KBM-7 (cell line): Measurements from ENCODE around the gene ZNF438.

Source experiments
- DNase-seq: peaks from one replicate; pipeline ENCODE4 v3.0.0-alpha.2; 2015
- in situ Hi-C: fragments of 300-500 bp; cut with MboI; formaldehyde crosslinking; loops from 2 replicates; pipeline ENCODE4 v1.14.3; 2020; ENCODE audit warnings: low sequenced_read_pairs, low pct_unique_long_range_greater_than_20kb, mixed read lengths

ZNF438 gene

DNA sequence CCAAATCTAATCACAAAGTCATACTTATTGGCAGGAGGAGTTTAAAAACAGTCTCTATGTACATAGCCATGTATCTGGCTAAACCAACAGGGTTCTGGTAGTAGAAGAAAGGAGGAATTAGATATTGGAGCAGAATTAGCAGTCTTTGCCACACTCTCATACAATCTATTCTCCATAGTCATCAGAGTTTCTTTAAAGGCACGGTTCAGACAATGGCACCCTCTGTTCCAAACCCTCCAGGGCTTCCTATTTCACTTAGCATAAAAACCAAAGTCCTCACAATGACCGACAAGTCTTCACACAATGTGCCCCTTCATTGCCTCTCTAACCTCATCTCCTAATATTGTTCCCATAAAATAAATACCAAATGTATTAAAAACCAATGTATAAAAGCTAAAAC, 12.7 kb downstream of the ZNF438 start:
- DNase-seq: no peak
- in situ Hi-C loops: no loop called here

DNA sequence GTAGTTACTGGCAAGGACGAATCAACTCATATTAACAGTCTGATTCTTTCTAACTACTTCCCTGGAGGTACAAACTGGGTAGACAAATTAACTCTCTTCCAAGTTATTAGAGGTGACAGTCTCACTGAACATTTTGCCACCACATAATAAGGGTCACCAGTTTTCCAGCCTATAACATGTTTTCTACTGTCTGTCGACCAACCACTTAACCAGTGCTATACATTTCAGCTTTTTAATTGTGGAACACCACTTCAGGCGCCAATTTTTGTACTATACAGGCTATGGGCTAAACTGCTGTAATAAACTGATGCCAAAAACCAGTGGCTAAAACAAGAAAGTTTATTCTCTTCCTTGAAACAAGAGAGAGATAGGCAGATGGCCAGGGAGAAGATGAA, 13.3 kb downstream of the ZNF438 start:
- DNase-seq: no peak
- in situ Hi-C loops: no loop called here

DNA sequence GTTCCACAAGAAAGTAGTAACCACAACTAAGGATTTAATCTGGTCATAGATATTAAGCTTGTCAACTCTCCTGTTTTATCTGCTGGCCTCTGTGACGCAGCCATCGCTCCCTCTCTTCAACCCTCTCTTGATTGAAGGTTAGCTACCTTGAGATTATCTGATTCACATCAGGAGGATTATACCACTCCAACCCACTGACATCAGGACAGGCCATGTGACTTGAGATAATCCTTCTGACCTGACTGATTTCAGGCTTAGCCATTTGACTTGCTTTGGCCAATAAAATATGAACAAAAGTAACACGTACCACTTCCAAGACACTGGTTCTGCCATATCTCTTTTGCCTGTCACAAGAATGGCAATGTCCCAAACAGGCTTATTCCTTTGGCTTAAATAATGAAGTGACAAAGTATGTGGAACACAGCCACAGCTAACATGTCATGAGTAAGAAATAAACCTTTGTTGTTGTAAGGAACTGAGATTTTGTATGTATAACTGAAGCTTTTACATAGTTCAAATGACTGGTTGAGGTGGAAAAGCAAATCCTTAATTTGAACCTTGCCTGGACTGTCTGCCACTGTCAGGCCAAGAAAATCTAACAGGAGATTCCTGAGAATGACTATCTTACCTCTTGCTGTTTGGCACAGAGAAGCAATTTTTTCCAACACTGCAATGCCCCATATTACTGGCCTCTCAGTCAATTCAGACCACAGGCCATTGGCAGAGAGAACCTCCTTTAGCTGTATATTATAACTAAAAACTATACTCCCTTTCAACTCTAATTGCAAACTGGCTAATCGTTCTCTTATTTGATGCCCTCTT, 13.9 kb downstream of the ZNF438 start:
- in situ Hi-C loops: no loop called here
- DNase-seq: no peak

DNA sequence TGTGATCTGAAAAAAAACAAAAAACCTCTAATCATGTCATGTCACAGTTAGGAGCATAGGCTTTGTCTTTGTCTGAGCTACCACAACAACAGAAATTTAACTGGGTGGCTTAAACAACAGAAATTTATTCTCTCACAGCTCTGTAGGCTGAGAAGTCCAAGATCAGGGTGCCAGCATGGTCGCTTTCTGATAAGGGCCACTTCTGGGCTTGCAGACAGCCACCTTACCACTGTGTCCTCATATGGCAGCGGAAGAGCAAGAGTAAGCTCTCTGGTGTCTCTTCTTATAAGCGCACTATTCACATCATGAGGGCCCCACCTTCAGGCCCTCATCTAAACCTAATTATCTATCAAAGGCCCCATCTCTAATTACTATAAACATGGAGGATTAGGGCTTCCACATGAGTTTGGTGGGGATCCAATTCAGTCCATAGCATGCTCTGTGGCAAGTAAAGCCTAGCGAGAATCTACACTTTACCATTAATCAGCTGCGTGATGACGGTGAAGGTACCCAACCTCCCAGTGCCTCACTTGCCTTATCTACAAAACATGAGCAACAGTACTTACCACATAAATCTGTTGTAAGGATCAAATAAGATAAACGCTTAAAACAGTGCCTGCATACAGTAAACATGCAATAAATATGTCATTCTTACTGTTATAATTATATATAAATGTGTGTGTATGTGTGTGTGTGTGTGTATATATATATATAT, 17.3 kb downstream of the ZNF438 start:
- in situ Hi-C loops: no loop called here
- no peak for DNase-seq

DNA sequence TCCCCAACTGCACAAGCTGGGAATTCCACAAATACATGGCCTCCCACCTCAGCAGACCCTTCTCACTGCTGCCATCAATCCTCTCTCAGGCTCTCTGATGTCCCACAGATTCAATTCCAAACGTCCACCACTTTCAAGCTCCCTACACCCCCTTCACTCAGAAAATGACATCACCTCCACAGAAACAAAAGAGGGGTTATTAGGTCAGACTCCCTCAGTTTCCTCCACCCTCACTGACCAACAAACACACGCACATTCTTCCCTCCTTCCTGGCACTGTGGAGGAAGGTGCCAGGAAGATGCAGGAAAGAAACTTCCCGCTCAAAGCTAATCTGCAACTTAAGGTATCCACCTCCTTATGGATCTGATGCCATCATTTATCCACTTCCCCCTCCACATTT, 18.3 kb downstream of the ZNF438 start:
- DNase-seq: no peak
- in situ Hi-C loops: no loop called here

DNA sequence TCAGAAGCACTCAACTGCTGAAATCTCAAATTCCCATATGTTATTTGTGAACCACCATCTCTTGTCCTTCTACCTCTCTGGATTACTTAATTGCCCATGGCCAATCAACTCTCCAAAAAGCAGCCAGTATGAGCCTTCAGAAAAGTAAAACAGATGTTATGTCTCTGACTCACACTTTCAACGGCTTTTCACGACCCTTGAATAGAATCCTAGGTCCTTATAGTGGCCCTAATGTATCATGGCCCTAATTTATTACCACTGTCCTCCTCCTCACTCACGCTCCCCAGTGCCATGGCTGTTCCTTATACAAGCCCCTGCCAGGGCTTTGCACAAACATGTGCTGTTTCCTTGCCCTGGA, 20.0 kb downstream of the ZNF438 start:
- no peak for DNase-seq
- in situ Hi-C loops: no loop called here

DNA sequence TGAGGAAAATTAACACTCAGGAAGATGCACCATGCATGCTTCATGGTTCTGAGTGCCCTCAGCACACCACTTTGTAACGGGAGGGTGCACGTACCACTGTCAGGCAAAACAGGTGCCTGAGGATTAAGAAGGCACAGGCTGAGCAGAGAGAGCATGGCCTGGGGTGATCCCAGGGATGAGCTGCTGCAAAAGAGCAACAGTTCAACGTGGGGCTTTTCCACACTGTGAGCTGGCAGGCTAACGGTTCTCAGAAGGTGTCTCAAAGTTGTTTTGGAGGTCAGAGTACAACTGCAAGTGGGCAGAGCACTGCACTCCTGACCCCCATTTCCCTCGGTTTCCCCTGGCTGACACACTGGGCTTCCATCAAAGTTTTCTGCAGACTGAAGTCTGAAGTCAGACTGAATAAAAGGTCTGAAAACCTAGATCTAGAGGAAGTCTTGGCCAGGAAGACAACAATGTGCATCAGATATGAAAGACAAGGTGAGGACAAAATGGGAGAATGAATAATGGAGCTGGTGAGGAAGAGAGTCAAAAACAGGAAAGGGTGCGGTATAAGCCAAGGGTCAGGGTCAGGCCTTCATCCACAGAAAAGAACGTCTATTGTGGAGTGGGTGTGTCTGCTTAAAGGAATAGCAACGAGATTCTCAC, 20.5 kb downstream of the ZNF438 start:
- in situ Hi-C loops: no loop called here
- no peak for DNase-seq

DNA sequence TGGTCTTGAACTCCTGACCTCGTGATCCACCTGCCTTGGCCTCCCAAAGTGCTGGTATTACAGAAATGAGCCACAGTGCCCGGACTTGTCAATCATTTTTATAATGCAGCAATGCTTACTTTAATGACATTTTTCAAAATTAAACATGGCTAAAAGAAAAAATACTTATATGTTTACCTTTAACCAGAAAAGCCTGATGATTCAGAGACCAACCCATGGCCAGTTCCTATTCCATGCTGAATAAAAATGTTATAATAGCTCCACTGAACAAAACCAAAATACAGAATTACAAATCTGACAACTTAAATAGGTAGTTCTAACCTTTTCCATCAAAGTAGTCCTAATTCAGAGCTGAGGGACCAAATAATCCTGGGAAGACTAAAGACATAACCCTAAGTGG, 21.6 kb downstream of the ZNF438 start:
- in situ Hi-C loops: no loop called here
- no peak for DNase-seq

DNA sequence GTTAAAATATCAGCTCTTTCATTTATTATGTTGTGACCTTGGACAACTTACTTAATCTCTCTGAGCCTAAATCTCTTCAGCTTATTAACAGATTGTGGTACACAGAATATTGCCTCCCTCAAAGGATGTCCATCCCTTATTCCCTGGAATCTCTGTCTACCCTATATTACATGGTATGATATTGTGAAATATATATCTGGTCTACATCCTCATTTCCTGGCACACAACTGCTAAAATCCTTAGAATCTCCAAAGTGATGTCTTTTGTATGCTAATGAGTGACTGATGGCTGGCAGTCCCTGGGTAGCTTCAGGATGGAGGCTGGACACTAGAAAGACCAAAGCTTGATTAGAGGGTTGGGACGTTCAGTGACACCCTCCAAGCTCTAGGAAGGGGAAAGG, 25.8 kb downstream of the ZNF438 start:
- in situ Hi-C loops: no loop called here
- DNase-seq: no peak

DNA sequence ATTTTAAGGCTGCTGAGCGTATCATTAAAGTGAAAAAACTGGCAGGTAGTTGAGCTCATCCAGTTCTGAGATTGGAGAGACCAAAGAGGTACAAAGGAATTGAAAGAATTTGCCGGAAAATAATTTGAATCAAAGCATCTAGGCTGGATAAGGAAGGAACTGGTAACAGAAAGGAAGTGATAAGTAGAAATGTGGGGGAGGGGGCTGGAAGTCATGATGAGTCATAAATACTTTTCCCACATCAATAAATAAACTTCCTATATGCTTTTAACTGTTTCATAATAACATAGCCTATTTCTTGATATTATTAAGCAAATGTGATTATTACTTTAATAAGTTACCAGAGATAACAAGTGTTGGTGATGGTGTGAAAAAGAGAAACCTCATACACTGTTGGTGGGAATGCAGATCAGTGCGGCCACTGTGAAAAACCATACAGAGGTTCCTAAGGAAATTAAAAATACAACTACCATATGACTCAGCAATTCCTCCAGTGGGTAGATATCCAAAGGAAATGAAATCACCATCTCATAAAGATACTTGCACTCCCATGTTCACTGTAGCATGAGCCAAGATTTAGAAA, 27.0 kb downstream of the ZNF438 start:
- in situ Hi-C loops: no loop called here
- DNase-seq: no peak

DNA sequence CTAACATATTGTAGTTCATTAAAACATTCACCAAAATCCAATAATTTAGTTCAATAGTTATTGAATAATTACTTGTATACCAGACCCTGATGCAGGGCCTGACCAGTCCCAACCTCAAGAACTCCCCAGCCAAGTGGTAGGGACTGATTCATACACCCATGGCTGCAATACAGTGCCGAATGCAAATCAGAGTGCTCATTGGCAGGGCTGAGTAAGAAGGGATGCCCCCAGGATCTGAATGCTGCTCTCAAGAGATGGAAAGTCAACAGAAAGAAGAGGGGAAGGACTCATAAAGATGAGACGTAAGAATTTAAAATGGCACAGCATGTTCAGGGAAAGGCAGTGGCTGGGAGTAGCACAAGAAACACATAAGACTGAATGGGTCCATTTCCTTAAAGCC, 29.9 kb downstream of the ZNF438 start:
- no peak for DNase-seq
- in situ Hi-C loops: no loop called here

DNA sequence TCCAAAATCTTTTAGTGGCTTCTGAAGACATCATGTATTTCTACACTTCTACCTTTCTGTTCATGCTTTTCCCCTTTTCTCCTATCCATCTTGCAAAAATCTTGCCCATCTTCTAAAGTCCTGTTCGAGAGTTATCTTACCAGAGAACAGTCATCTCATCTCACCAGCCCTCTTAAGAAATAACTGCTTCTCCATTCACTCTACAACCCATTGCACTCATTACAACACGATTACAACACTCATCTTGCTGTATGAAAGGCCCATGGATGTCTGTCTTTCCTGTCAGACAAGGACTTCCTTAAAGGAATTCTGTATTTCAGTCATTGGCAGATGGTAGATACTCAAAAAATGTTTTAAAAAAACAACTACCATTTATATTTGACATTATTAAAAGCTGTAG, 30.8 kb downstream of the ZNF438 start:
- in situ Hi-C loops: no loop called here

DNA sequence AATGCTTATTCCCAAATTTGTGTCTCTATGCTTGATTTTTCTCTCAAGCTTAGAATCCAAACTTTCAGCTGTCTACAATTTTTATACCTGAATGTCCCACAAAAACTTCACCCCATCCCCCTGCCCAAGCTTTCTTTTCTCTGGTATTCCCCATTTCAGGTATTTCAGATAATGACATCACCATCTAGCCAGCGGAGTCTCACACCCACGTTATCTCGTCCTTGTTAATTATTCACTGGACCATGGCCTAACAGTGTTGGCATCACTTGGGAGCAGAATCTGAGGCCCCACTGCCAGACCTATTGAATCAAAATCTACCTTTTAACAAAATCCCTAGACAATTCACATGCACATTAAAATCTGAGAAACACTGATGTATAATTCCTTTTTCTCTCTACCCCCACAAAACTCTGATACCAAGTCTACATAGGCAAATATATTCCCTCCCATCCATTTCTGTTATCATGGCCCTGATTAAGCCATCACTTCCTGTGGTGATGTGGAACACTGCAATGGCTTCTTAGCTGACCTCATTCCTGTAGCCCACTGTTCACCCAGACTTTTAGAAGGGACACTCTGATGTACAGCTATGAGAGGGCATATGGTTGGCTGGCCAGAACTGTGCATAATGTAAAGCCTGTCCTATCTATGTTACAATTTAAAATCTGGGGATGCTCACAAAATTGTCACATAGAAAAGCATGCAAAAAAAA, 31.4 kb downstream of the ZNF438 start:
- DNase-seq: no peak
- in situ Hi-C loops: no loop called here

More for the DNA sequence above, 30.8 kb downstream of the ZNF438 start:
- no peak for DNase-seq

DNA sequence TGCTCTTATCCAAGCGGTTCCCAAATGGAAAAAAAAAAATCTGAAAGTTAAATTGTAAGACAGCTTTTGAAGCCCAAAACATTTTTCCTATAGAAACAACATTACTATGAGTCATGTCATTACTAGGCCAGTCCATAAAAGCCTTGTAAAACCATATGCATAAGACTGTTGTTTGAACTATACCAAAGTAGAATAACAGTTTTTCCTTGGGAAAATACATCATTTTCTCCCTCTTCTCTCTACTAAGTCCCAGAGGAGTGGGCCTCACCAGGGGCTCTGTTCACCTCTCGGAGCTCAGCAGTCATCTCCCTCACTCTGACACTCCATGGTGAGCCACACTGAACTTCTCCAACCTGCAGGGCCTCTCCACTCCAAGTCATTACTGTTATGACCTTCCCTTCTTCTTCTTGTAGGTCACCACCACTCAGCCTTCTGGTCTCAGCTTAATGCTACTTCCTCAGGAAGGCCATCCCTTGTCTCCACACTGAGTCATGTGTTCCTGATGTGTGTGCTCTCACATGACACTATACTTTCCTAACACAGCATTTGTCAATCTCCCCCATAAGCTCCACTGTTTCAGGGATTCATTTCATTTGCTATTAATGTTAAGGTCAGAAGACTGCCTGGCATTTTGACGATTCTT, 32.5 kb downstream of the ZNF438 start:
- peak; percentile 29 for DNase-seq
- in situ Hi-C loops: no loop called here

DNA sequence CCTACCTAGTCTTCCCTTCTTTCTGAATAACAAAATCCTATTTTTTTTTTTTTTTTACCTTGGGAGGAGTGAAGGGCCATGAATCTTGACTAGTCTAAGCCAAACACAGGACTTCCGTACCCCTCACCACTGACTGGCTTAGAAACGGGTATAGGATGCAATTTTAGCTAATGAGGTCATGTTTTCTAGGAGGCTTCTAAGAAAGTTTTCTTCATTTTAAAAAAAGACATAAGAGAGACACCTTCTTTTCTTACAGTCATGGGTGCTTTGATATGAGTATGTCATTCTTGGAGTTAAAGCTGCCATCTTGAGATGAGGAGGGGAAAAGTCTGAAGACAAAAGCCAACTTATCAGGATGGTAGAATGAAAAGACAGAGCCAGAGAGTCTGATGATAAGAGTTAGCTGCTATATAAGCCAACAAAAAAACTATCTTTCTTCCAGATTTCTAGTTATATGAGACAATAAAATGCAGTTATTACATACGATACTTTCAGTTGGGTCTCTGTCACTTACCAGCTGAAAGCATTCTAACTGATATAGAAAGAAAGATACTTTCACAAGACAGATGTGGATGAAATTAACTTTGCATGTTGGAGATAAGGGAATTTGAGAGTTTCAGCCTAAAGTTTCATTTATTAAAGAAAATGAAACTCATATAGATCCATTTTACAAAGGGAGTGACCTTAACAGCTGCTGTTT, 34.0 kb downstream of the ZNF438 start:
- in situ Hi-C loops: no loop called here
- no peak for DNase-seq

DNA sequence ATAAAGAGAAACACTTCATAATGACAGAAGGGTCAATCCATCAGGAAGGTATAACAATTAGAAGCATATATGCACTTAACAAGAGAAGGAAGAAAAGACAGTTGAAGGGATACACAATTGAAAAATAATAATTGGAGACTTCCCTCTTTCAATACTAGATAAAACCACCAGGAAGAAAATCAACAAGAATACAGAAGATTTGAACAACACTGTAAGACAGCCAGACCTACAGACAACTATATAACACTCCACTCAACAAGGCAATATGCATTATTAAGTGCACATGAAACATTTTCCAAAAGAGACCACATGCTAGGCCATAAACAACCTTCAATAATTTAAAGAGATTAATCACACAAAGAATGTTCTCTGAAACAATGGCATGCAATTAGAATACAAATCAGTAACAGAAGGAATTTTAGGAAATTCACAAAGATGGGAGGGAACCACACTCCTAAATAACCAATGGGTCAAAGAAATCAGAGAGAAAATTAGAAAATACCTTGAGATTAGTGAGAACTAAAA, 35.1 kb downstream of the ZNF438 start:
- in situ Hi-C loops: no loop called here
- no peak for DNase-seq

DNA sequence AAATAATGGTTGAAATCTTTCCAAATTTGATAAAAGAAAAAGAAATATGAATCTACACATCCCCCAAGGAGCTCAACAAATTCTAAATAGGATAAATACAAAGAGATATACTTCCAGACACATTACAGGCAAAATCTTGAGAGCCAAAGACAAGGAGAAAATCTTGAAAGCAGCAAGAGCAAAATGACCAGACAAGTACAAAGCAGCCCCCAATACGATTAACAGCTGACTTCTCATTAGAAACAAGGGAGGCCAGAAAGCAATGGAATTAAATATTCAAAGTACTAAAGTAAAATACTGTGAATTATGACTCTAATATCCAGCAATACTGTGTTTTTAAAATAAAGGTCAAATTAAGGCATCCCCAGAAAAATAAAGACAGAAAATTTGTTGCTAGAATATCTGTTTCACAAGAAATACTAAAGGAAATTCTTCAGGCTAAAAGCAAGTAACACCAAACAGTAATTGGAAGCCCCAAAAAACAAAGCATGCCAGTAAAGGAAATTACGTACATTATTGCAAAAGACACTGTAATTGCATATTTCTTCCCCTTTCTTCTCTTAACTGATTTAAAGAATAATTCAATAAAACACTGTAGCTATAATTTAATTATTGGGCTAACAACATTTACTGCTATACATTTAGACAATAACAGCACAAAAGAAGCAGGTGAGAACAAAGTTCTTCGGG, 36.4 kb downstream of the ZNF438 start:
- in situ Hi-C loops: no loop called here
- no peak for DNase-seq

DNA sequence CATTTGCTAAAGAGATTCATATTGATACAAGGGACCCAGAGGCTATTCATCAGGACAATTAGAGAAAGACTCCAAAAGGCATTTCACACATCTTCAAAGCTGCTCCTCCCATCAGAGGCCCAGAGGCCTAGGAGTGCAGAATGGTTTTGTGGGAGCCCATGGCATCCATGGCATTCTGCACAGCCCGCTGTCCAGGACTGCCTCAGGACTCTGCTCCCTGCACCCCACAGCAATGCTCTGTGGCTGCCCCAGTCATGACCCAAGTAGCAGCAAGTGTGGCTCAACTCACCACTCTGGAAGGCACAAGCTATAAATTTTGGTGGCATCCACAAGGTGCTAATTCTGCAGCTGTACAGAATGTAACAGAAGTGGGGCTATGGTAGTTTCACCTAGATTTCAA, 38.5 kb downstream of the ZNF438 start:
- in situ Hi-C loops: no loop called here
- no peak for DNase-seq
